Smooth muscle cell of trachea (primary cell): ENCODE measurements around the gene KRTAP27-1. TPM values are rescaled to one million over a fixed set of nuclear protein-coding genes. Genes with fewer than 3 reads are reported as not detected.

ENCODE experiments used
- total RNA-seq: library from RNA; depleted of rRNA; stranded (reverse); fragments of >200 nt; gene quantifications from 2 replicates; pipeline ENCODE4 v1.2.1, GENCODE V29; 2014

The KRTAP27-1 gene
- total RNA-seq, result not detected in 2 replicates

GRCh38 chr21:30337276-30337744 lies at the start of gene KRTAP27-1:
TSS of gene KRTAP27-1 (minus strand) at chr21:30337694. CDS start at chr21:30337668, 26 bp downstream.

GRCh38 chr21:30372139-30372770 lies 34.8 kb upstream of the KRTAP27-1 start, which contains the start of gene KRTAP13-2:
TSS of gene KRTAP13-2 (minus strand) at chr21:30372271. CDS start at chr21:30372213, 58 bp downstream.

GRCh38 chr21:30348506-30348905 lies 11.0 kb upstream of the KRTAP27-1 start, which contains the start of gene KRTAP23-1:
TSS of gene KRTAP23-1 (minus strand) at chr21:30348606. CDS start at chr21:30348606, 0 bp downstream.

GRCh38 chr21:30320215-30320614 lies 17.3 kb downstream of the KRTAP27-1 start, which contains the start of gene KRTAP26-1:
TSS of gene KRTAP26-1 (minus strand) at chr21:30320315. CDS start at chr21:30320035, 280 bp downstream.

GRCh38 chr21:30289215-30289614 lies 48.3 kb downstream of the KRTAP27-1 start, which contains the start of gene KRTAP25-1:
TSS of gene KRTAP25-1 (minus strand) at chr21:30289514. CDS start at chr21:30289490, 24 bp downstream.

Other genes with a start within 250 kb of the KRTAP27-1 start
- not detected in 2 replicates for gene CLDN17, start 170.9 kb downstream of the KRTAP27-1 start, total RNA-seq
- not detected in 2 replicates for gene CLDN8, start 121.6 kb downstream of the KRTAP27-1 start, total RNA-seq
- gene KRTAP24-1, start 54.7 kb downstream of the KRTAP27-1 start, total RNA-seq, result not detected in 2 replicates
- gene KRTAP25-1, start 48.2 kb downstream of the KRTAP27-1 start, total RNA-seq, result not detected in 2 replicates
- not detected in 2 replicates for gene KRTAP26-1, start 17.4 kb downstream of the KRTAP27-1 start, total RNA-seq
- gene KRTAP23-1, start 10.9 kb upstream of the KRTAP27-1 start, total RNA-seq, result not detected in 2 replicates
- not detected in 2 replicates for gene KRTAP13-2, start 34.6 kb upstream of the KRTAP27-1 start, total RNA-seq
- gene KRTAP13-1, start 58.3 kb upstream of the KRTAP27-1 start, total RNA-seq, result not detected in 2 replicates
- gene KRTAP13-3, start 88.2 kb upstream of the KRTAP27-1 start, total RNA-seq, result not detected in 2 replicates
- gene KRTAP13-4, start 92.5 kb upstream of the KRTAP27-1 start, total RNA-seq, result not detected in 2 replicates
- not detected in 2 replicates for gene KRTAP15-1, start 102.6 kb upstream of the KRTAP27-1 start, total RNA-seq
- not detected in 2 replicates for gene KRTAP19-1, start 142.7 kb upstream of the KRTAP27-1 start, total RNA-seq
- gene KRTAP19-2, start 149.7 kb upstream of the KRTAP27-1 start, total RNA-seq, result not detected in 2 replicates
- gene KRTAP19-3, start 154.3 kb upstream of the KRTAP27-1 start, total RNA-seq, result not detected in 2 replicates
- not detected in 2 replicates for gene KRTAP19-4, start 159.5 kb upstream of the KRTAP27-1 start, total RNA-seq
- not detected in 2 replicates for gene KRTAP19-5, start 164.4 kb upstream of the KRTAP27-1 start, total RNA-seq
- gene KRTAP19-6, start 204.2 kb upstream of the KRTAP27-1 start, total RNA-seq, result not detected in 2 replicates
- not detected in 2 replicates for gene KRTAP19-7, start 223.6 kb upstream of the KRTAP27-1 start, total RNA-seq